Measurements from ENCODE around the gene PCNT.

PCNT gene

DNA sequence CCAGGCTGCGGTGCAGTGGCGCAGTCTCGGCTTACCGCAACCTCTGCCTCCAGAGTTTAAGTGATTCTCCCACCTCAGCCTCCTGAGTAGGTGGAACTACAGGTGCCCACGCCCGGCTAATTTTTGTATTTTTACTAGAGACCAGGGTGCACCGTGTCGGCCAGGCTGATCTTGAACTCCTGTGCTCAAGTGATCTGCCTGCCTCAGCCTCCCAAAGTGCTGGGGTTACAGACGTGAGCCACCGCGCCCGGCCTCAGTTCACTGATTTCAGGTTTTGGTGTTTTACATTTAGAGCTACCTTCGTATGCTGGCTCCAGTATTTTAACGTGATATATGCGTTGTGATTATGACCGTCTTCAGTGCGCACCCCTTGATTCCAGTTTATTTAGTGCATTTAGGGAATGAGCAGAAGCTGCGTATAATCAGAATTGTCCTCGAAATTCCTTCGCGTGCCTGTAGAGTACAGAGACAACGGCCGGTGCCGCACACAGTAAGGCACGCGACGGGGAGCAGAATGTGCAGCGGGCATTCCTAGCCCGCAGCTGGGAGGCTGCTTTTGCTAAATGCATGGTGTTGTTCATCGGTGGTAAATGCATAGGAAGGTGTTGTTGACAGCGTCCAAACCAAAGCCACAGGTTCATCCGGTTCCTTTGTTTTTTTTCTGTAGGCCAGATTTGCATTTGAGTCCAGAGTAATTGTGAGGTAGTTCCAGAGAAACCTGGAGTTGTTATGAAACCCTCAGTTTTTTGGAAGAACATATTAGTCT lies 85.9 kb downstream of the PCNT start:
- H3K4me3 ChIP-seq (ENCODE audit: control insufficient read depth, low read depth, low read length): no peak overlapping the region
- TF ChIP-seq, protein P1, sequence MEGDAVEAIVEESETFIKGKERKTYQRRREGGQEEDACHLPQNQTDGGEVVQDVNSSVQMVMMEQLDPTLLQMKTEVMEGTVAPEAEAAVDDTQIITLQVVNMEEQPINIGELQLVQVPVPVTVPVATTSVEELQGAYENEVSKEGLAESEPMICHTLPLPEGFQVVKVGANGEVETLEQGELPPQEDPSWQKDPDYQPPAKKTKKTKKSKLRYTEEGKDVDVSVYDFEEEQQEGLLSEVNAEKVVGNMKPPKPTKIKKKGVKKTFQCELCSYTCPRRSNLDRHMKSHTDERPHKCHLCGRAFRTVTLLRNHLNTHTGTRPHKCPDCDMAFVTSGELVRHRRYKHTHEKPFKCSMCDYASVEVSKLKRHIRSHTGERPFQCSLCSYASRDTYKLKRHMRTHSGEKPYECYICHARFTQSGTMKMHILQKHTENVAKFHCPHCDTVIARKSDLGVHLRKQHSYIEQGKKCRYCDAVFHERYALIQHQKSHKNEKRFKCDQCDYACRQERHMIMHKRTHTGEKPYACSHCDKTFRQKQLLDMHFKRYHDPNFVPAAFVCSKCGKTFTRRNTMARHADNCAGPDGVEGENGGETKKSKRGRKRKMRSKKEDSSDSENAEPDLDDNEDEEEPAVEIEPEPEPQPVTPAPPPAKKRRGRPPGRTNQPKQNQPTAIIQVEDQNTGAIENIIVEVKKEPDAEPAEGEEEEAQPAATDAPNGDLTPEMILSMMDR (IDR thresholded peaks at IDR 0.05; ENCODE audit: control insufficient read depth, insufficient read depth, low read depth, low read length, missing control alignments): no peak
- DNase-seq (ENCODE audit: low read depth): no peak

DNA sequence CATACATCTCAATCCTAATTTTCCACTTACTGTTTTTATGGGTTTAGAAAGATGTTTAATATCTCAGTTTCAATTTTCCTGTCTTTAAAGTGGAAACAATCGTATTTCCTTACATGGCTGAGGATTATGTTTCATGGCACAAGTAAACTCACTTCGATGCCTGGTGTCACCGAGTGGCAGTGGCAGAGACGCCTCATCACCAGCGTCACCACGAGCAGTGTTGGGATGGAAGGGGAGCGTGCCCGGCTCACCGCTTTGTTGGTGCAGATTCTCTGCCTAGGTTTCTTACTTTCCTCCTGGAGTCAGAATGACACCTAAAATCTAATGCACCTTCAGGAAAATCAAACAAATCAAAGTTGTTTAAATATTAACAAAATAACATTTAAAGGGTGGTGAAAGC lies 86.6 kb downstream of the PCNT start:
- TF ChIP-seq, protein P1 (IDR thresholded peaks at IDR 0.05; ENCODE audit: control insufficient read depth, insufficient read depth, low read depth, low read length, missing control alignments): no peak
- no peak overlapping the region for H3K4me3 ChIP-seq (ENCODE audit: control insufficient read depth, low read depth, low read length)
- DNase-seq (ENCODE audit: low read depth): no peak

DNA sequence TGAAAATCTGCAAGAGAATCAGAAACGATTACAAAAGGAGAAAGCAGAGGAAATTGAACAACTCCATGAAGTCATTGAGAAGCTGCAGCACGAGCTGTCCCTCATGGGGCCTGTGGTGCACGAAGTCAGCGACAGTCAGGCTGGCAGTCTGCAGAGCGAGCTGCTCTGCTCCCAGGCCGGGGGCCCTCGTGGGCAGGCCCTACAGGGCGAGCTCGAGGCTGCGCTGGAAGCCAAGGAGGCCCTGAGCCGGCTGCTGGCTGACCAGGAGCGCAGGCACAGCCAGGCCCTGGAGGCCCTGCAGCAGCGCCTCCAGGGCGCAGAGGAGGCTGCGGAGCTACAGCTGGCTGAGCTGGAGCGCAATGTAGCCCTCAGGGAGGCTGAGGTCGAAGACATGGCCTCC lies 87.3 kb downstream of the PCNT start:
- TF ChIP-seq, protein P1 (IDR thresholded peaks at IDR 0.05; ENCODE audit: control insufficient read depth, insufficient read depth, low read depth, low read length, missing control alignments): no peak
- H3K4me3 ChIP-seq (ENCODE audit: control insufficient read depth, low read depth, low read length): no peak overlapping the region
- DNase-seq (ENCODE audit: low read depth): no peak

DNA sequence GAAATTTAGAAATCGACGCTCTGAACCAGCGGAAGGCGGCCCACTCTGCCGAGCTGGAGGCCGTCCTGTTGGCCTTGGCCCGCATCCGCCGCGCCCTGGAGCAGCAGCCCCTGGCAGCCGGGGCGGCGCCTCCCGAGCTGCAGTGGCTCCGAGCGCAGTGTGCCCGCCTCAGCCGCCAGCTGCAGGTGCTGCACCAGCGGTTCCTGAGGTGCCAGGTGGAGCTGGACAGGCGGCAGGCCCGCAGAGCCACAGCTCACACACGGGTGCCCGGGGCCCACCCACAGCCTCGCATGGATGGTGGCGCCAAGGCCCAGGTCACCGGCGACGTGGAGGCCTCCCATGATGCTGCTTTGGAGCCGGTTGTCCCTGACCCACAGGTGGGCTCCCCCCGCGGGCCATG lies 87.7 kb downstream of the PCNT start:
- H3K4me3 ChIP-seq (ENCODE audit: control insufficient read depth, low read depth, low read length): no peak overlapping the region
- TF ChIP-seq, protein P1 (IDR thresholded peaks at IDR 0.05; ENCODE audit: control insufficient read depth, insufficient read depth, low read depth, low read length, missing control alignments): no peak
- DNase-seq (ENCODE audit: low read depth): no peak

DNA sequence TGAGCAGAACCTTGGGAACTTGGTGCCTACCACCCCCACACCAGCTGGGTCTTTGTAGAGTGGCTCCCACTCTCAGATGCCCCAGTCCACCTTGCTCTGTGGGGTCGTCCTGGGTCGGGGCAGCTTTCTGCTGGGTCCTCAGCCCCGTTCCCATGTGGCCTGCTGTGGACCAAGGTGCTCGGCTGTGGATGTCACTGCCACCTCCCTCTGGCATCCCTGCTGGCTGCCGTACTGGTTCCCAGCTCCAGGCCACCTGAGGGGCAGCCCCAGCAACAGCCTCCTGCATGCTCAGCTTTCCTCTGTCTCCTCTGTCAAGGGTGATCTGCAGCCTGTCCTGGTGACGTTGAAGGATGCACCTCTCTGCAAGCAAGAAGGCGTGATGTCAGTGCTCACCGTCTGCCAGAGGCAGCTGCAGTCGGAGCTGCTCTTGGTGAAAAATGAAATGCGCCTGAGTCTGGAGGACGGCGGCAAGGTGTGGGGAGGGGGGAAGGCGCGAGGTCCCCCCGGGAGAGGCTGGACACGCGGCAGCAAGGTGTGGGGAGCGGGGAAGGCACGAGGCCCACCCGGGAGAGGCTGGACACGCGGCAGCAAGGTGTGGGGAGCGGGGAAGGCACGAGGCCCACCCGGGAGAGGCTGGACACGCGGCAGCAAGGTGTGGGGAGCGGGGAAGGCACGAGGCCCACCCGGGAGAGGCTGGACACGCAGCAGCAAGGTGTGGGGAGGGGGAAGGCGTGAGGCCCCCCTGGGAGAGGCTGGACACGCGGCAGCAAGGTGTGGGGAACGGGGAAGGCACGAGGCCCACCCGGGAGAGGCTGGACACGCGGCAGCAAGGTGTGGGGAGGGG lies 88.8 kb downstream of the PCNT start:
- TF ChIP-seq, protein P1 (IDR thresholded peaks at IDR 0.05; ENCODE audit: control insufficient read depth, insufficient read depth, low read depth, low read length, missing control alignments): no peak
- no peak overlapping the region for H3K4me3 ChIP-seq (ENCODE audit: control insufficient read depth, low read depth, low read length)
- no peak for DNase-seq (ENCODE audit: low read depth)

DNA sequence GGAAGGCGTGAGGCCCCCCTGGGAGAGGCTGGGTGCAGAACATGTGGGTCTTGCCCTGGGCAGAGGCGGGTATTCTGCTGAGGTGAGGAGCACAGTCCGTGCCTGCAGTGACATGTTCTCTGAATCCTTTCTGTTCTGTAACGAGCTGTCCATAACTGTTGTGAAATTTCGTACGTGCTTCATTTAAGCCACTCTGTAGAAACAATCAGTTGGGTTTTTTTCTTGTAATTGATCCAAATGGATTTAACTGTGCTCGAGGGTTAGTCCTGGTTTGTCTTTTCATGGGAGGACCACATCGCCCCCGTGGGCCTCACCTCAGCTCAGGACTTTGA lies 89.4 kb downstream of the PCNT start:
- no peak overlapping the region for H3K4me3 ChIP-seq (ENCODE audit: control insufficient read depth, low read depth, low read length)
- DNase-seq (ENCODE audit: low read depth): no peak
- TF ChIP-seq, protein P1 (IDR thresholded peaks at IDR 0.05; ENCODE audit: control insufficient read depth, insufficient read depth, low read depth, low read length, missing control alignments): no peak

Measured in AG09309 (cell line).